Fibroblast of skin of left quadriceps (primary cell): Measurements from ENCODE around the gene DPPA5.
"Not testable (repeated sequence)": the region's sequence is repeated elsewhere in the genome, so short reads cannot be mapped to it uniquely, and the experiment has no call there.

Source experiments
- DNase-seq, 2 experiments: peaks; one replicate each; pipeline ENCODE4 v3.0.0-alpha.2; 2013; ENCODE audit warnings: low read depth in 2 of 2

Gene DPPA5

GRCh38 chr6:73364121-73364520 is 10.0 kb upstream of the DPPA5 start:
- no peak for DNase-seq

GRCh38 chr6:73363537-73363875 is 9.4 kb upstream of the DPPA5 start:
- DNase-seq = no peak

- DNase-seq = no peak
Measured at GRCh38 chr6:73362869-73363536, 8.9 kb upstream of the DPPA5 start.

GRCh38 chr6:73362358-73362757 is 8.3 kb upstream of the DPPA5 start, which contains the start of gene KHDC3L:
Gene KHDC3L (plus strand): TSS chr6:73362658. CDS start chr6:73362730, 72 bp downstream.
- DNase-seq = no peak

DNA sequence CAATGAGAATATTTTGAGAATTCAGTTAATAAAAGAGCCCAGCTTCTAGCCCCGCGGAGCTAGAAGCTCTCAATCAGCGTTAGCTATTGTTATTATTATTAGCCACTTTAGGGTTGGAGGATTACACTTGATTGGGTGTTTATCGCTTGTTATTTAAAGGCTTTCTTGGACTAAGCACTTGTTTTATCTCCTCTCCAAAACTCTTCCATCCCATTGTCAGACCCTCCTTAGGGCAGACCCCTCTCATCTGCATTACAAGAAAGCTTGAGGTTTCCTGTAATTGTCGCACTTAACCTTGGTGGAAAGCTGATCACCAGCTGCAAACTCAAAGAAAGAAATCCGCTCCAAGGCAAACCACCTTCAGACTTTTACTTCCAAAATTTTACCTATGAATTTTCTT is 4.8 kb downstream of the DPPA5 start:
- DNase-seq = no peak

GRCh38 chr6:73348550-73349204 is 5.4 kb downstream of the DPPA5 start:
- no peak for DNase-seq

- DNase-seq = no peak
Measured at GRCh38 chr6:73343164-73343563, 10.9 kb downstream of the DPPA5 start.

- no peak for DNase-seq
Measured at GRCh38 chr6:73342174-73342573, 11.9 kb downstream of the DPPA5 start.

- no peak for DNase-seq
Measured at GRCh38 chr6:73341335-73341734, 12.7 kb downstream of the DPPA5 start.

DNA sequence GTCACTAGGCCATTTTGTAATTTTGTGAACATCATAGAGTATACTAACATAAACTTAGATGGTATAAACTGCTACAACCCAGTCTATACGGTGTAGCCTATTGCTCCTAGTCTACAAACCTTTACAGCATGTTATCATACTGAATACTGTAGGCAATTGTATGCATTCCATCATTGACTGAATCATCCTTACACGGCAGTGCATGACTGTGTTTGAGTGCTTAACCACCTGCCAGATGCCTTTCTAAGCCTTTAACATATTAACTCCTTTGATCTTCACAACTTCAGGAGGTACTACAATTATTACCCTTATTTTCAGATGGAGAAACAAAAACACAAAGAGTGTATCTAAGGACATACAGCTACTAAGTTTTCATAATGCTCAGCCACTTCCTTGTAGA is 14.0 kb downstream of the DPPA5 start:
- no peak for DNase-seq

GRCh38 chr6:73339340-73339739 is 14.7 kb downstream of the DPPA5 start:
- no peak for DNase-seq

DNA sequence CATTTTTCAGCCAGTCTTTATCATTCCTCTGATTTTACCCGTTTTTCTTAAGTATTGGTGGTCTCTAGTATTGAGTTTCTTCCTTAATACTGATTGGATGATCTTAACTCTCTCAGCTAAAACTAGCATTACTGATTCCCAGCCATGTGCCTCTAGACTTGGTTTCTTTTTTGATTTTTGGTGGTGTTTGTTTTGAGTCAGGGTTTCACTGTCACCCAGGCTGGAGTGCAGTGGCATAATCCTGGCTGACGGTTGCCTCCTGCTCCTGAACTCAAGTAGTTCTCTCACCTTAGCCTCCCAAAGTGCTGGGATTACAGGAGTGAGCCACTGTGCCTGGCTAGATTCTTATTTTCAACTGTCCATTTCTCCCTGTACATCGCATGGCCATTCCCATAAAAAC is 24.9 kb downstream of the DPPA5 start:
- DNase-seq = no peak

GRCh38 chr6:73328790-73329189 is 25.3 kb downstream of the DPPA5 start:
- DNase-seq = no peak

GRCh38 chr6:73325656-73326055 is 28.4 kb downstream of the DPPA5 start:
- DNase-seq = no peak

GRCh38 chr6:73323323-73323722 is 30.8 kb downstream of the DPPA5 start:
- no peak for DNase-seq

- DNase-seq = no peak
Measured at GRCh38 chr6:73314577-73315492, 39.2 kb downstream of the DPPA5 start.

DNA sequence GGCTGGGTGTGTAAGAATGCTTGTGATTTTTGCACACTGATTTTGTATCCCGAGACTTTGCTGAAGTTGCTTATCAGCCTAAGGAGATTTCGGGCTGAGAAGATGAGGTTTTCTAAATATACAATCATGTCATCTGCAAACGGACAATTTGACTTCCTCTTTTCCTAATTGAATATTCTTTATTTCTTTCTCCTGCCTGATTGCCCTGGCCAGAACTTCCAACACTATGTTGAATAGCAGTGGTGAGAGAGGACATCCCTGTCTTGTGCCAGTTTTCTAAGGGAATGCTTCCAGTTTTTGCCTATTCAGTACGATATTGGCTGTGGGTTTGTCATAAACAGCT is 43.6 kb downstream of the DPPA5 start:
- DNase-seq = not testable (repeated sequence)

GRCh38 chr6:73309785-73310502 is 44.1 kb downstream of the DPPA5 start:
- DNase-seq = peak; percentile 24 to 34

GRCh38 chr6:73309535-73309784 is 44.6 kb downstream of the DPPA5 start:
- DNase-seq = peak in 1 of 2 experiments; percentile 18

DNA sequence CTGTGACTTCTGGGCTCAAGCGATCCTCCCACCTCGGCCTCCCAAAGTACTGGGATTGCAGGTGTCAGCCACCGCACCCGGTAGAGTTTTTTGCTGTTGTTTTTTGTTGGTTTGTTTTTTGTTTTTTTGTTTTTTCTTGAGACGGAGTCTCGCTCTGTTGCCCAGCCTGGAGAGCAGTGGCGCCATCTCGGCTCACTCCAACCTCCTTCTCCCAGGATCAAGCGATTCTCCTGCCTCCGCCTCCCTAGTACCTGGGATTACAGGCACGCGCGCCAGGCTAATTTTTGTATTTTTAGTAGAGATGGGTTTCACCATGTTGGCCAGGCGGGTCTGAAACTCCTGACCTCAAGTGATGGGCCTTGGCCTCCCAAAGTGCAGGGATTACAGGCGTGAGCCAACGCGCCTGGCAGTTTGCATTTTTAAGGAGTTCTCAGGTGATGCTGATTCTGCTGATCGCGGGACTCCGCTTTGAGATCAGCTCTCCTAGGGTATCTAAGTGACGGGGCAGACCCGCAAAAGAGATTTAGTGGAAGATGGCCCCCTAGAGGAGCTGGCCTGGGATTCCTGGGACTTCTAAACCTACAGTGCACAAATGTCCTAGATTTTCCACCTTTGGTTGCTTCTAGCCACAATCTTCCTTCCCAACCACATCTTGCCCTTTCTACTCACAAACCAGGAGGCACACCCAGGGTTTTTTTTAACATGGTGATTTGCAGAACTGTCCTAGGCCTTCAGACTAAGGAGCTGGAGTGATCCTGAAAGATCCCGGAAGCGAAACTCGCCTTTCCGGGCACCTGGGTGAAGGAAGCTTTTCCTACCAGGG is 45.2 kb downstream of the DPPA5 start:
- DNase-seq = no peak

- not testable (repeated sequence) for DNase-seq
Measured at GRCh38 chr6:73303773-73304172, 50.3 kb downstream of the DPPA5 start.
